ENCODE data around the gene ANXA2R.
"Not testable (repeated sequence)": the region's sequence is repeated elsewhere in the genome, so short reads cannot be mapped to it uniquely, and the experiment has no call there.

Gene ANXA2R

GRCh38 chr5:43040287-43041098 is at the start of gene ANXA2R:
TSS of gene ANXA2R (minus strand) at chr5:43040319. CDS start at chr5:43040046, 273 bp downstream.
- DNase-seq = peak; percentile 92 to 93

GRCh38 chr5:43086118-43086908 is 46.2 kb upstream of the ANXA2R start:
- DNase-seq = not testable (repeated sequence)

DNA sequence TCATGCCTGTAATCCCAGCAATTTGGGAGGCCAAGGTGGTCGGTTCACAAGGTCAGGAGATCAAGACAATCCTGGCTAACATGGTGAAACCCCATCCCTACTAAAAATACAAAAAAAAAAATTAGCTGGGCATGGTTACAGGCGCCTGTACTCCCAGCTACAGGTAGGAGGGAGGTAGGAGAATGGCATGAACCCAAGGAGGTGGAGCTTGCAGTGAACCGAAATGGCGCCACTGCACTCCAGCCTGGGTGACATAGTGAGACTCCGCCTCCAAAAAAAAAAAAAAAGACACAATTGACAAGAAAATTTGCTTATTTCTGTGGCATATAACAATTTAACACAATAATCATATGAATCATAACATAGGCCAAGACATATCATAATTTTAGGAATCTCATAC is 45.3 kb upstream of the ANXA2R start:
- DNase-seq = no peak

- DNase-seq = not testable (repeated sequence)
These were observed 44.3 kb upstream of the ANXA2R start for GRCh38 chr5:43084468-43084867.

GRCh38 chr5:43081345-43081744 is 41.2 kb upstream of the ANXA2R start:
- DNase-seq = not testable (repeated sequence)

GRCh38 chr5:43078956-43079355 is 38.8 kb upstream of the ANXA2R start:
- DNase-seq = no peak

- DNase-seq = not testable (repeated sequence)
These were observed 37.5 kb upstream of the ANXA2R start for GRCh38 chr5:43077446-43078191.

- DNase-seq = no peak
These were observed 35.5 kb upstream of the ANXA2R start for GRCh38 chr5:43075319-43076293.

DNA sequence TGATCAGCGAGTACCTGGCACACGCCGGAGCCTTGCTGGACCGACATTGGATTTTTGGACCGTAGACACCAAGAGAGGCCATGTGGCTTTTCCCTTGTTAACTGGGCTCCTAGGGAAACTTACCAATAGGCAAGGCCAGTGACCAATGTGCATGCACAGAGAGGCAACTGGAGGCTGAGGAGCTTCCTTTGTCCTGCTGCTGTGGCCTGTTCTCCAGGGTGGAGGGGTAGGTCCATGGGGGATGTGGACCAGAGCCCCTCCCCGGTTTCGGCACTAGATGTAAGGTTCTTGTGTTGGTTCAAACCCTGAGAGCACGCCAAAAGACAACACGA is 34.8 kb upstream of the ANXA2R start:
- no peak for DNase-seq

DNA sequence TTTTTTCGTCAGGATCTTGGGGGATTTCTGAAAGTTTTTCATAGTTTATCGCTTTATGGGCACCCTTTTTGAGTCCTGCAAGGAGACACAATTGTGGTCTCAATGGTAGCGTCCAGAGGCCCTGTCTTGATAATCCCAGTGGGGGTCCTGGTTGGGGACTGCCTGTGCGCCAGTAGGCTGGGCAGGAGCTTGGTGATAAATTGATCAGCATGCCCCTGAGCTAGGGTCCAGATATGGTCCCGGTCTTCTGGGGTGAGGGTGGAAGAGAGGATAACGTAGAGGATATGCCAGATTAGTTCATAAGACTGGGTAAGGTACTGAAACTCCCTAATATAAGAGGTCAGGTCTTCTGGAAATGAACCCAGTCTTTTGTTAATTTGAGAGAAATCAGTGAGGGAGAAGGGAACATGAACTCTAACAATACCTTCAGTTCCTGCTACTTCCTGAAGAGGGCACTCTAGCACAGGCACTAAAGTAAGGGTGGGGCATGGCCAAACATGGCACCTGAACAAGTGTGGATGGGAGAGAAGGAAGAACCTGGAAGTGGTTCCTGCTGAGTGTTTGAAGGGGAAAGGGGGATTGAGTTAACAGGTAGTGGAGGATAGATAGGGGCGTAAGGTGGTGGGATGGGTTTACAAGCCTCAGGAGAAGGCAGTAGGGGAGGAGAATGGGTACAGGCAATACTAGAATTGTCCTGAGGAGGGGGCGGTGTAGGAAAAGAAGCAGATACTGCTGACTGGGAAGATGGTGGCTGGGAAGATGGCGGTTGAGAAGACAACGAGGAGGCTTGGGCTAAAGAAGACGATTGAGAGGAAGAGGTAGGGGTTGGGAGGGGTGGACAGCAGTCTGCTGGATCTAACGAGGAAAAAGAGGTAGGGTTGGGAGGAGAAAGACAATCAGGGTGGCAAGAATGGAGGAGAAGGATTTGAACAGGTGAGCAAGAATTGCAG is 33.8 kb upstream of the ANXA2R start:
- peak; percentile 26 to 29 for DNase-seq

DNA sequence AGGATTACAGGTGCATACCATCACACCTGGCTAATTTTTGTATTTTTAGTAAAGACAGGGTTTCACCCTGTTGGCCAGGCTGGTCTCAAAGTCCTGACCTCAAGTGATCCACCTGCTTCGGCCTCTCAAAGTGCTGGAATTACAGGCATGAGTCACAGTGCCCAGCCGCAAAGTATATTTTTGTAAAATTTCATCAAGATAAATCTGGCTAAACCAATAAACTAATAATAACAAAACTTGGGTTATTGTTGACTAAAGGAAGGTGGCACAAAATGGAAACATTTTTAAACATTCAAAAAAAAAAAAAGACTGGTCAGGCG is 29.2 kb upstream of the ANXA2R start:
- DNase-seq = not testable (repeated sequence)

DNA sequence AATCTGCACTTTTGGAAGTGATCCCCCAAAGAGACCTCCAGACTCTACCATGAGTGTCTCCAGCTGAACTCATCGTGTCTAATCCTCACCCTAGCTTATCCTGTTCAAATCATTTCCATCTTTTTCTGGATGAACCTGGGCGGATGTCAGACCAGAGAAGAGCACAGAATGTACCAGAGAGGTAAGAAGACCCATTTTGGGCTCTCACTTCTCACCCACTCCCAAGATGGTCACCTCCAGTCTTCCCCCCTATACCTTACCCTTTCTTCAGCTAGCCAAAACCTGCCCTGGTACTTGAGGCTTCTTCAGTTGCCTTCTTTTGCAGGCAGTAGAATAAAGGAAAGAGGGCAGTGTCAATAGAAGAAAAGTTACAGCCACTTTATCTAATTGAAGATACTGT is 27.9 kb upstream of the ANXA2R start:
- no peak for DNase-seq

DNA sequence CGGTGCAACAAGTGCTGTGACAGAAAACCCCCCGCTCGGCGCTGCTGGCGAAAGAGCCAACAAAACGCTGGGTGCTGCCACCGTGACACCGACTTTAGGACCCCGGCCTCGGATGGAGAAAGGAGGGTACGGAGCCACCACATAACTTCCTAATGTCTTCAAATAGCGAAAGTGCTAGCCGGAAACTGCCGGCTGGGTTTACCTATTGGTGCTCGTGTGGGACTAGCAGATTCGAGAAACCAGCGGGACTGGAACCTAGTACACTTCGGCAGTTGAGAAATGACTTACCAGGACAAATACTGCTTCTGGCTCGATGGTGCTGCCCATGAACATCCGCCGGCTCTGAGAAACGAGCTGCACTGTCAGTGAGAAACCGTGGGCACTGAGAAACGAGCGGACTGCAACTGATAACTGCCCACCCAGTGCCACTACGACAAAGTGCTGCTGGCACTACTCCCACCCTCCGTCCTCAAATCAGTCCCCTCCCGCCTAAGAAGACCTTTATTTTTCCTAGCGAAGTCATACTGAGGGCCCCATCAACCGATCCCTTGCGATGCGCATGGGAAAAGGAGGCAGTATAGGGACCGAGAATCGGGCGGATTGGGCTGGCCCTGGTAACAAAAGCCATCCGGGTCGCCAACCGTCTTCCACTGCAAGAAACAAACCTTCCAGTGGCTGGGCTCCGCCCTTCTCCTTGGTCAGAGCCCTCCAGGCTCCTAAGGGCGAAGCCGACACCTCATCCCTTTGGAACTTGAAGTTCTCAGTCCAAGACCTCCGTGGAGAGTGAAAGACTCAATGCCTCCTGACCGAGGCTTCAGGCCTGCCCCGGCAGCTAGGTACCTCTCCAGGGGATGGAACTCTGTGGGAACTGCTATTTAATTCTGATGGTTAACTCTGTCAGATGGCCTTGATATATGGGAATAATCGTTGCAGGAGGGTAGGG is 27.0 kb upstream of the ANXA2R start:
- peak; percentile 87 to 89 for DNase-seq

- DNase-seq = peak; percentile 64 to 66
These were observed 26.1 kb upstream of the ANXA2R start for GRCh38 chr5:43065948-43066798.

GRCh38 chr5:43065387-43065947 is 25.3 kb upstream of the ANXA2R start:
- DNase-seq = no peak

DNA sequence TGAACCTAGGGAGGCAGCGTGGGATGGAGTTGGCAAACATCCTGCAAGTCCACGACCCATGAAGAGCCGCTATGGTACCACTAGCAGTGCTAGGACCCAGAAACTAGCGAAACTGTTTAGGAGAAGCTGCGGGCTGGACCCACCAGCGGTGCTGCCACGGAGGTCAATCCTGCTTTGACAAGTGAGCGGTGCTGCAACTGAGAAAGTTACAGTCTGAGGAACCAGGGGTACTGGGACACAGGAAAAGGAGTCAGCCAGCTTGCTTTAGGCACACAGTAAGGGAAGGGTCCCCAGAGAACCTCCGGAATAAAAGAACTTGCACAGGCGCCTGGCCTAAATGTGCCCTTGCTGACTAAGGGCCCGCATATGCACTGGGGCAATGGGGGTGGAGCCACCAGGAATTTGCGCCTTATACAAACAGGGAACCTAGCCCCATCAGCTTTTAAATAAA is 23.6 kb upstream of the ANXA2R start:
- no peak for DNase-seq

DNA sequence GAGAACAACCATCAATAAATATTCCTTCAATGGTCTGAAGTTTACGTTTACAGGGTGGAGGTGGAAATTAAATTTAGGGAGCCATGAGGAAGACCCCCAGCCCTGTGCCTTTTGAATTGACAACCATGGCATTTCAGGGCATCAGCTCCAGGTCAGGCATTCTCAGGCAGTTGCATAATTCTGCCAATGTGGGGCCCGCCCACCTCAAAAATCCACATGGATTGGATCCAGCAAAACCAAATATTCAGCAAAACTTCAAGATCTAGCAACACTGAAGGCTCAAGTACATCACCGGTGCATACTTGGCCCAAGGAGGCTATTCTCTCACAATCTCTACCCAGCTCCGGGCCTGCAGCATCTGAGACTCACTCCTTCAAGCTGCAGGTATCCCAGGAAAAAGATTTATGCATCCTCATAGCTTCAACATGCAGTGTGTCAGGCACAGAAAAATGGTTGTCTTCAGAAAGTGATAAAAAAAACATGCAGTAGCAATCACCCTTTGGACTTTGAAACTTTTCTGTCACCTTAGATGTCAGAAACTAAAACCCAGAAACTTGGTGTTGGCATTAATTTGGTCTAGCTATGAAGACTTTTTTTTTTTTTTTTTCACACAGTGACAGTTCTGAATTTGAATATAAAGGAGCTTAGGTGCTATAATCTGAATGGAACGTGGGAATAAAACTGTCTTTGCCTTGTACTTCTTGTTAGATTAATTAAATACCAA is 21.4 kb upstream of the ANXA2R start:
- no peak for DNase-seq

GRCh38 chr5:43060020-43060419 is 19.9 kb upstream of the ANXA2R start:
- not testable (repeated sequence) for DNase-seq

All from activated CD4-positive, alpha-beta T cell treated with anti-CD3 and anti-CD28 coated beads, Interleukin-2, amount 50 U/mL, for 4 hours (primary cell).